Mesenchymal stem cell (in vitro differentiated cells and primary cell): ENCODE measurements around the gene SMARCD1.

ENCODE experiments used
- DNase-seq: peaks from one replicate; pipeline ENCODE4 v3.0.0-alpha.2; 2013
- H2AFZ ChIP-seq: one replicate; pipeline ENCODE4 v1.6.1; 2013; ENCODE audit warnings: low read depth, mild to moderate bottlenecking, control low read depth, inconsistent platforms, low read length, moderate library complexity
- H2AK5ac ChIP-seq: 2 replicates; pipeline ENCODE4 v1.6.1; 2013; ENCODE audit warnings: low read length, moderate library complexity, mild to moderate bottlenecking, inconsistent platforms; ENCODE audit not compliant: severe bottlenecking
- H2BK120ac ChIP-seq: one replicate; pipeline ENCODE4 v1.6.1; 2013; ENCODE audit warnings: low read depth, mild to moderate bottlenecking, inconsistent platforms, low read length, moderate library complexity
- H2BK12ac ChIP-seq, 2 experiments: one replicate each; pipeline ENCODE4 v1.6.1; 2013; ENCODE audit warnings: inconsistent platforms in 2 of 2, low read length in 2 of 2, mild to moderate bottlenecking in 2 of 2, moderate library complexity in 2 of 2, control low read depth in 1 of 2
- H2BK15ac ChIP-seq: one replicate; pipeline ENCODE4 v1.6.1; 2013; ENCODE audit warnings: mild to moderate bottlenecking, low read depth, inconsistent platforms; ENCODE audit not compliant: poor library complexity, severe bottlenecking
- H2BK5ac ChIP-seq: 2 replicates; pipeline ENCODE4 v1.6.1; 2013; ENCODE audit warnings: low read depth, mild to moderate bottlenecking, low read length, control low read depth, inconsistent platforms; ENCODE audit not compliant: poor library complexity, severe bottlenecking
- H3K14ac ChIP-seq, 2 experiments: one replicate each; pipeline ENCODE4 v1.6.1; 2013; ENCODE audit warnings: inconsistent platforms in 2 of 2, low read length in 2 of 2, control low read depth in 1 of 2, mild to moderate bottlenecking in 1 of 2, moderate library complexity in 1 of 2
- H3K18ac ChIP-seq, 2 experiments: one replicate each; pipeline ENCODE4 v1.6.1; 2013; ENCODE audit warnings: inconsistent platforms in 2 of 2, low read length in 2 of 2, control low read depth in 1 of 2, low read depth in 1 of 2, mild to moderate bottlenecking in 1 of 2
- H3K23ac ChIP-seq, 2 experiments: one replicate each; pipeline ENCODE4 v1.6.1; 2013; ENCODE audit warnings: inconsistent platforms in 2 of 2, low read length in 2 of 2, mild to moderate bottlenecking in 2 of 2, moderate library complexity in 2 of 2, control low read depth in 1 of 2
- H3K27ac ChIP-seq: 2 replicates; pipeline ENCODE4 v1.5.1; 2013; ENCODE audit warnings: mild to moderate bottlenecking, moderate library complexity, low read length, control low read depth, inconsistent platforms; ENCODE audit not compliant: poor library complexity, severe bottlenecking
- H3K27me3 ChIP-seq, 2 experiments: 2 replicates each; pipeline versions ENCODE4 v1.6.1 to v1.7.0; 2013; ENCODE audit warnings: low read length in 2 of 2, mild to moderate bottlenecking in 2 of 2, moderate library complexity in 2 of 2, control low read depth in 1 of 2, inconsistent platforms in 1 of 2; ENCODE audit not compliant: control insufficient read depth in 1 of 2, insufficient read depth in 1 of 2
- H3K36me3 ChIP-seq, 2 experiments: 2 replicates each; pipeline versions ENCODE4 v1.6.1 to v1.7.0; 2013; ENCODE audit warnings: low read length in 2 of 2, control low read depth in 1 of 2, inconsistent platforms in 1 of 2, low read depth in 1 of 2, mild to moderate bottlenecking in 1 of 2; ENCODE audit not compliant: insufficient read depth in 2 of 2, control insufficient read depth in 1 of 2
- H3K4ac ChIP-seq, 2 experiments: one replicate each; pipeline ENCODE4 v1.6.1; 2013; ENCODE audit warnings: inconsistent platforms in 2 of 2, low read length in 2 of 2, mild to moderate bottlenecking in 2 of 2, moderate library complexity in 2 of 2, control low read depth in 1 of 2, low read depth in 1 of 2
- H3K4me1 ChIP-seq: 2 replicates; pipeline ENCODE4 v1.6.1; 2013; ENCODE audit warnings: low read depth, low read length, control low read depth; ENCODE audit not compliant: control insufficient read depth, insufficient read depth
- H3K4me2 ChIP-seq: 2 replicates; pipeline ENCODE4 v1.6.1; 2013; ENCODE audit warnings: low read length, mild to moderate bottlenecking, inconsistent platforms; ENCODE audit not compliant: poor library complexity, severe bottlenecking
- H3K4me3 ChIP-seq, 2 experiments: 2 replicates each; pipeline versions ENCODE4 v1.5.1 to v1.7.0; 2013; ENCODE audit warnings: low read length in 2 of 2, mild to moderate bottlenecking in 2 of 2, control low read depth in 1 of 2, low read depth in 1 of 2; ENCODE audit not compliant: insufficient read depth in 1 of 2
- H3K79me1 ChIP-seq: replicated peaks from 2 replicates; pipeline ENCODE4 v1.6.1; 2013; ENCODE audit warnings: mild to moderate bottlenecking, control low read depth, low read length, inconsistent platforms; ENCODE audit not compliant: poor library complexity, severe bottlenecking
- H3K9ac ChIP-seq: 2 replicates; pipeline ENCODE4 v1.7.0; 2013; ENCODE audit warnings: mild to moderate bottlenecking, low read length, moderate library complexity
- H3K9me3 ChIP-seq: 2 replicates; pipeline ENCODE4 v1.7.0; 2013; ENCODE audit warnings: mild to moderate bottlenecking, low read length; ENCODE audit not compliant: control insufficient read depth
- H4K8ac ChIP-seq: one replicate; pipeline ENCODE4 v1.6.1; 2013; ENCODE audit warnings: inconsistent platforms, mild to moderate bottlenecking, low read length, moderate library complexity
- H4K91ac ChIP-seq: one replicate; pipeline ENCODE4 v1.6.1; 2013; ENCODE audit warnings: mild to moderate bottlenecking, low read length, inconsistent platforms
- WGBS: methylation state at CpG from one replicate; pipeline ENCODE4 v1.1.7; 2013; ENCODE audit warnings: mixed read lengths; 5-methylcytosine and 5-hydroxymethylcytosine counted together

The SMARCD1 gene

GRCh38 chr12:50041062-50041860, 43.9 kb upstream of the SMARCD1 start:
- H3K14ac ChIP-seq: peak overlapping the region in 1 of 2 experiments; percentile 6
- no peak overlapping the region for H3K27ac ChIP-seq
- H2BK15ac ChIP-seq: no peak overlapping the region
- no peaks in the 10 kb centered on the region for H3K9me3 ChIP-seq
- DNase-seq: no peak
- H3K23ac ChIP-seq: no peak overlapping the region
- no peak overlapping the region for H2AFZ ChIP-seq
- no peak overlapping the region for H2BK5ac ChIP-seq
- no peak overlapping the region for H2AK5ac ChIP-seq
- H4K8ac ChIP-seq: no peak overlapping the region
- H3K4ac ChIP-seq: no peak overlapping the region
- H4K91ac ChIP-seq: no peak overlapping the region
- peak overlapping the region in 1 of 2 experiments; percentile 15 for H3K4me3 ChIP-seq
- no peak overlapping the region for H3K4me2 ChIP-seq
- no peaks in the 10 kb centered on the region for H3K27me3 ChIP-seq
- no peaks in the 10 kb centered on the region for H3K79me1 ChIP-seq
- no peak overlapping the region for H2BK12ac ChIP-seq
- H3K18ac ChIP-seq: no peak overlapping the region
- no peak overlapping the region for H2BK120ac ChIP-seq
- no peak overlapping the region for H3K9ac ChIP-seq
- no peaks in the 10 kb centered on the region for H3K36me3 ChIP-seq
- 83% methylated on average over 14 of the region's 15 CpGs for WGBS
- H3K4me1 ChIP-seq: peaks cover 2% of the 10 kb centered on the region

- no peaks in the 10 kb centered on the region for H3K27me3 ChIP-seq
- 76% methylated on average over 4 of the region's 5 CpGs for WGBS
These were observed 43.2 kb upstream of the SMARCD1 start for GRCh38 chr12:50041962-50042361.

GRCh38 chr12:50042693-50043092, 42.4 kb upstream of the SMARCD1 start:
- no peak overlapping the region for H3K23ac ChIP-seq
- no peak overlapping the region for H2BK15ac ChIP-seq
- H2BK12ac ChIP-seq: no peak overlapping the region
- no peak overlapping the region for H3K14ac ChIP-seq
- H3K9ac ChIP-seq: no peak overlapping the region
- WGBS: 90% methylated on average over 5 of the region's 6 CpGs
- H2BK120ac ChIP-seq: no peak overlapping the region
- H3K18ac ChIP-seq: no peak overlapping the region
- H2BK5ac ChIP-seq: no peak overlapping the region
- H3K27ac ChIP-seq: no peak overlapping the region
- no peak overlapping the region for H3K4ac ChIP-seq
- no peaks in the 10 kb centered on the region for H3K9me3 ChIP-seq
- H3K4me2 ChIP-seq: no peak overlapping the region
- H3K27me3 ChIP-seq: no peaks in the 10 kb centered on the region
- no peak overlapping the region for H2AK5ac ChIP-seq
- peaks cover 2% of the 10 kb centered on the region for H3K4me1 ChIP-seq
- no peak overlapping the region for H4K91ac ChIP-seq
- H3K36me3 ChIP-seq: no peaks in the 10 kb centered on the region
- no peak for DNase-seq
- H4K8ac ChIP-seq: no peak overlapping the region
- H2AFZ ChIP-seq: no peak overlapping the region
- no peak overlapping the region for H3K4me3 ChIP-seq
- H3K79me1 ChIP-seq: no peaks in the 10 kb centered on the region

More at GRCh38 chr12:50041962-50042361, 43.2 kb upstream of the SMARCD1 start:
- no peak overlapping the region for H2BK12ac ChIP-seq
- H2BK120ac ChIP-seq: no peak overlapping the region
- no peak overlapping the region for H3K4me3 ChIP-seq
- H3K9me3 ChIP-seq: no peaks in the 10 kb centered on the region
- DNase-seq: no peak
- H3K4me1 ChIP-seq: peaks cover 2% of the 10 kb centered on the region
- no peak overlapping the region for H2BK15ac ChIP-seq
- H4K8ac ChIP-seq: no peak overlapping the region
- no peak overlapping the region for H3K4me2 ChIP-seq
- H2AK5ac ChIP-seq: no peak overlapping the region
- H2BK5ac ChIP-seq: no peak overlapping the region
- H3K23ac ChIP-seq: no peak overlapping the region
- H3K79me1 ChIP-seq: no peaks in the 10 kb centered on the region
- H3K18ac ChIP-seq: no peak overlapping the region
- H3K36me3 ChIP-seq: no peaks in the 10 kb centered on the region
- H3K27ac ChIP-seq: no peak overlapping the region
- no peak overlapping the region for H3K4ac ChIP-seq
- H2AFZ ChIP-seq: no peak overlapping the region
- no peak overlapping the region for H4K91ac ChIP-seq
- no peak overlapping the region for H3K14ac ChIP-seq
- no peak overlapping the region for H3K9ac ChIP-seq

GRCh38 chr12:50043308-50043707, 41.8 kb upstream of the SMARCD1 start:
- Histone ChIP-seq H3K27me3 (no peaks in the 10 kb centered on the region), H3K9me3 (no peaks in the 10 kb centered on the region), H3K4ac (no peak overlapping the region), H3K36me3 (no peaks in the 10 kb centered on the region), H2AK5ac (no peak overlapping the region), H3K14ac (no peak overlapping the region), H3K4me2 (no peak overlapping the region), H3K9ac (no peak overlapping the region), H3K27ac (no peak overlapping the region), H2BK120ac (no peak overlapping the region), H3K79me1 (no peaks in the 10 kb centered on the region), H4K91ac (no peak overlapping the region), H3K4me3 (no peak overlapping the region), H2BK12ac (no peak overlapping the region), H4K8ac (no peak overlapping the region), H2AFZ (no peak overlapping the region), H3K18ac (no peak overlapping the region), H3K4me1 (peaks cover 2% of the 10 kb centered on the region), H2BK15ac (no peak overlapping the region), H3K23ac (no peak overlapping the region), H2BK5ac (no peak overlapping the region)
- WGBS: 88% methylated on average over 1 of the region's 2 CpGs
- DNase-seq: no peak
